KG1 (cell line): ENCODE results near the gene NPW.

Source experiments
- DNase-seq: peaks from one replicate; lab custom pipeline; 2025; lab: John Stamatoyannopoulos, UW

The NPW gene

DNA sequence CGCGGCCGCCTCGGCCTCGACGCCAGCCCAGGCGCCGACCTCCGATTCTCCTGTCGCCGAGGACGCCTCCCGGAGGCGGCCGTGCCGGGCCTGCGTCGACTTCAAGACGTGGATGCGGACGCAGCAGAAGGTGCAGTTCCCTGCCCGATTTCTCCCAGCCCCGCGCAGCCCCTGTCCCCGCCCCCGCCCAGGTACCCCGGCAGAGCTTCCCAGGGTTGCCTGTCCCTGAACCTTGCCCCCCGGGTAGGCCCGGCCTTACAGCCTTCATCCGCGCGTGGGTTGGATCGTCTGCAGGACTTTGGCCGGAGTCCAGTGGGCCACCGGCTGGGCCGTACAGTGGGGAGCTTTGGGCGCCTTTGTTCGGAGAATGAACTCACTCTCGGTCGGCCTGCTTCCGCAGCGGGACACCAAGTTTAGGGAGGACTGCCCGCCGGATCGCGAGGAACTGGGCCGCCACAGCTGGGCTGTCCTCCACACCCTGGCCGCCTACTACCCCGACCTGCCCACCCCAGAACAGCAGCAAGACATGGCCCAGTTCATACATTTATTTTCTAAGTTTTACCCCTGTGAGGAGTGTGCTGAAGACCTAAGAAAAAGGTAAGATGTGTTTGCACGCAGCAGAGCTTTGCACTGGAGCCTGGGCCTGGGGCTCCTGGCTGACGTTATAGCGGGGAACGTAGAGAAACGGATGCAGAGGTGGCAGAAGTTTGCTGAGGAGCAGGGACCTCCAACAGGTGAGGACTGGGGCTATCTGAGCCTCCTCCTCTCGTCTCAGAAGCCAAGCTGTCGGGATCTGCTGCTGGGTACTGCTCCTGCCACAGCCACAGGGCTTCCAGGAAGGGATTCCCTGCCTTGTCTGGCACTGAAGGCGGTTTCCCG, 35.0 kb upstream of the NPW start:
- no peak for DNase-seq

DNA sequence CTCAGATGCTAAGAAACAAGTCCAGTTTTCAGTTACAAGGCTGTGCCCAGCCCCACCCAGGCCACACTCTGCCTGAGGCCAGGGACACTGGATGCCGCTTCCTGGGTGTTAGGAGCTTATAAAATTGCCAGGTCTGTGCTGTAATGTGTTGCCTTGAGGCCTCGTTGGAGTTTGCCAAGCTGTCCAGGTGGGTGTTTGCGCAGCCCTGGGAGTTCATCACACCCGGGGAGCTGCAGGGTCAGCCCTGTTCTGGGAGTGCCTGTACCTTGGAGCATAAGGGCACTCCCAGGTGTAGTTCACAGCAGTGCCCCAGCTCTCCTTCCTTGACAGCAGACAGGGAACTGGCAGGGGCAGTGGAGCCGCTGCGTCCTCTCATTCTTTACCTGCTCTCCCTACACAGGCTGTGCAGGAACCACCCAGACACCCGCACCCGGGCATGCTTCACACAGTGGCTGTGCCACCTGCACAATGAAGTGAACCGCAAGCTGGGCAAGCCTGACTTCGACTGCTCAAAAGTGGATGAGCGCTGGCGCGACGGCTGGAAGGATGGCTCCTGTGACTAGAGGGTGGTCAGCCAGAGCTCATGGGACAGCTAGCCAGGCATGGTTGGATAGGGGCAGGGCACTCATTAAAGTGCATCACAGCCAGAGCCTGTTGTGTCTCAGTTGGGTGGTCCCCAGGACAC, 34.0 kb upstream of the NPW start:
- DNase-seq: no peak

DNA sequence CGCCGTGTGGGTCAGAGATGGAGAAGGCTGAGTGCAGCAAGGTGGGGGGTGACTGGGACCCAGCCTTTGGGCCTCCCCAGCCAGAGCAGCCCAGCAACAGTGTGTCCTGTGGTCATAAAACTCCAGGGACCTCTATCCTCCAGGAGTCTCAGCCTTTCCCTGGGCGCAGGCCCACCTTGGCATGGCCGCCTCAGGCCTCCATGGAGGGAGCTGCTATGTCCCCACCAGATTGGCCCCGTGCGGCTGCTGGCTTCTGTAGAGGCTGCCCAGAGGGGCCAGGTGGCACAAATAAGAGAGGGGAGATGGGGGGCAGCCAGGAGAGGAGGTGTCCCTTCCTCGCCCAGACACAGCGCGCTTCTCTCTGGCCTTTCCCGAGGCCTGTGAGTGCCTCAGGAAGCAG, 32.4 kb upstream of the NPW start:
- no peak for DNase-seq

DNA sequence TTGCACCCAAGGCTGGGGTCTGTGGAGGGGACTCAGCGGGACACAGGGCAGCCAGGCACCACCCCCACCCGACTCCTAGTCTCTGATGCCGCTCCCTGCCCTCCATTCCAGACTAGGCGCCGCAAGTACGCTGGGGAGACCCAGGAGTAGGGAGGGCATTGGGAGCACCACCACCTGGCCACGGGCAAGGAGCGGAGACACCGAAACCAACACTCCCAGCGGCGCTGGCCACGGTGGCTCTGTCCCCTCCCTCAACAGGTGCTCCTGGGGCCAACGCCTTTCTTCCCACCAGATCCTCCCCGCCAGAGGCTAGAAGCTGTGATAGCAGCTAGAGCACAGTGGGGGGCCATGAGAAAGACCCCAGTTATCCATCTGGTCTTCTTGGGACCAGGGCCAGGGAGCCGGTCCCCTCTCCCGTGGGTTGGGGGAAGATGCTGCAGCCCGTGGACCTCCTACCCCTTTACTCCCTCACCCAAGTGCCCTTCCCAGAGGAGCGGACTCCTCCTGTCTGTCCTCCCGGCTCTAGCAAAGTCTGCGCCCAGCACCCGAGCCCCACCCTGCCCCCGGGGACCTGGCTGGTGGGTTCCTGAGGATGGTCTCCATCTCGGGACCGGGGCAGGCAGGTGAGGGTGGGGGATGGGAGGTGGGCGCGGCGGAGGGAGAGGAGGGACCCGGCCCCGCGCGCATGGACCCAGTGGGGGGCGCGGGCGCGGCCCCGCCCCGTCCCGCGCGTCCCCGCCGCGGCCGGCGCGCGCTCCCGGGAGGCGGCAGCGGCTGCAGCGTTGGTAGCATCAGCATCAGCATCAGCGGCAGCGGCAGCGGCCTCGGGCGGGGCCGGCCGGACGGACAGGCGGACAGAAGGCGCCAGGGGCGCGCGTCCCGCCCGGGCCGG, 30.1 kb upstream of the NPW start, which contains the start of gene SYNGR3:
Gene SYNGR3 (plus strand): TSS at position 762 of the 892 bp plus-strand sequence. CDS start 133 bp downstream, outside the sequence.
- DNase-seq: no peak

DNA sequence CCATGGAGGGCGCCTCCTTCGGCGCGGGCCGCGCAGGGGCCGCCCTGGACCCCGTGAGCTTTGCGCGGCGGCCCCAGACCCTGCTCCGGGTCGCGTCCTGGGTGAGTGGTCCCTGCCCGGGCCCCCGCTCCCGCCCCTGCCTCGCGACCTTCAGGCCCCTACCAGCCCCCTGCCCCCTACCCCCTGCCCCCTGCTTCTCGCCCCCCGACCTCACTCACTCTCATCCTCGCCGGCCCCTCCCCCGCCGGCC, 29.6 kb upstream of the NPW start:
- DNase-seq: no peak

DNA sequence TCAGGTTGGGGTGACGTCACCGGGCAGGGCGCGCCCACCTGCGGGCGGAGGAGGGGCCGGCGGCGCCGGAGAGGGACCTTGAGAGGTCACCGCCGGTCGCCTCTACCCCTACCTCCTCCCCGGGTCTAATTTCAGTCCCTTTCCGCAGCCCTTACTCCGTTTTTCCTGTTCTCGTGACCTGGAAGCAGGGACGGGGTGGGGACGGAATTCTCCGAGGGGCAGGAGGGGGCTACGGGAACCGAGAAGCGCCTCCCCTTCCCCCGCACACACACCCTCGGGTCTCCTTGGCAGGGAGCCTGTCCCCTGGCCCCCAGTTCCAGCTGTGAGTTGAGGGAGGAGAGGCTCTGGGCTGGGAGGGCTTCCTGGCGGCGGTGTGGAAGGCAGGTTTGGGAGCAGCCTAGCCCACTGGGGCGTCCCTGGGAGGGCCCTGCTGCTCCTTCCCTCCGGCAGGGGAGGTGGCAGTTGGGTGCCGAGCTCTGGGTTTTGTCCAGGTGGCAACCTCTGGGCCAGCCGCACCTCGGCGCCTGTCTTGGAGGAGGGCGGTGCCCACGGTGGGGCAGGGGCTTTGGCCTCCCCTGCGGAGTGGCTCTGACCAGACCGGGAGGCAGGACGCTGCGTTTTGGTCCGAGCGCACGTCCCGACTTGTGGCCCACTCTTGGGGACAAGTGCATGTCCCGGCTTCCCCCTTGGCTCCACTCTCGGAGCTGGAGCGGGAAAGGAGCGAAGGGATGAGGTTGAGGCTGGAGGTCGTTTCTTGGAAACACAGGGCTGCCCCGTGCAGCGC, 29.0 kb upstream of the NPW start:
- no peak for DNase-seq

DNA sequence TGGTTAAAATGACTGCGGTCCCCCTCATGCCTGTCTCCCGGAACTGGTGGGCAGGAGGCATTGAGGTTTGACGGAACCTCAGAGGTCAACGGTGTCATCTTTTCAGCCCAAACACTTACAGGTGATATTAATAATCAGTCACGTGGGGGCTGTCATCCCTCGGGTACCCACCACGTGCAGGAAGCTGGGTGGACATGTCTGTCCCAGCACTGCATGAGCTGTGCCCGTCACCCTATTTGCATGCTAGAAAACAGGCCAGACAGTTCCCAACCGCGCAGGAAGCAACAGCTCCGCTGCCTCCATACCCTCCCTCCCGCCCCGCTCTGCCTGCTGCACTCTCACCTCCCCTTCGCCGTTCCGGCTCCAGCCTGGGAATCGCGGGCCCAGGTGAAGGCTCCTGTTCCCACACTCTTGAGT, 28.4 kb upstream of the NPW start:
- DNase-seq: no peak

DNA sequence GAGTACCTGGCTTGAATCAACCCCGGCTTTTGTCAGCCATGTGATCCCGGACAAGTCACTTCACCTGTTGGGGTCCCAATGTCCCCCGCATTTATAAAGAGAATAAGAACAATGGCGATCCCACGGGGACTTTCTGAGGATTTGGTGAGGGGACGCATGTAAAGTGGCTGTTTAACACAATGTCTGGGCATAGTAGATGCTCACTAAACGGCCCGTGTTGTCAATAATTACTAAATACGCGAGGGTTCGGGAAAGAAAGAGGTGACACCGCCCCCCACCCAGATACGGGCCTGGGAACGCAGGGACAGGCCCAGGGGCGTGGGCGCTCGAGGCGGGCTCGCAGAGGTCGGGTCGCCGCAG, 28.0 kb upstream of the NPW start:
- no peak for DNase-seq

DNA sequence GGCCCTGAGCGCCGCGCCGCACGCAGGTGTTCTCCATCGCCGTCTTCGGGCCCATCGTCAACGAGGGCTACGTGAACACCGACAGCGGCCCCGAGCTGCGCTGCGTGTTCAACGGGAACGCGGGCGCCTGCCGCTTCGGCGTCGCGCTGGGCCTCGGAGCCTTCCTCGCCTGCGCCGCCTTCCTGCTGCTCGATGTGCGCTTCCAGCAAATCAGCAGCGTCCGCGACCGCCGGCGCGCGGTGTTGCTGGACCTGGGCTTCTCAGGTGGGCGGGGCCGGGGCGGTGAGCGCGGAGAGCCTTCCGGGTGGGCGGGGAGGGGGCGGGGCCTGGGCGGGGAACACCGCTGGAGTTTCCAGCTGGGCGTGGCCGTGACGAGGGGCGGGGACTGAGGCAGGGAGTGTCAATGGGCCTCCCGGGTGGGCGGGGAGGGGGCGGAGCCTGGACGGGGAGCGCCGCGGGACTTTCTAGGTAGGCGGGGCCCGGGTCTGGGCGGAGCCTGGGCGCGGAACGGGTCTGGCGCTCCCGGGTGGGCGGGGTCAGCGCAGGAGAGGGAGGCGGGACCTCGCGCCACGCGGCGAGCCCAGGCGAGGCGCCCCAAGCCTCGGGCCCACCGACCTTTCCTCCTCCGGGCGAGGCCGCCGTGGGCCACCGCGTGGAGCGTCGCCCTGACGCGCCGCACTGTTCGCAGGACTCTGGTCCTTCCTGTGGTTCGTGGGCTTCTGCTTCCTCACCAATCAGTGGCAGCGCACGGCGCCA, 27.5 kb upstream of the NPW start:
- no peak for DNase-seq

DNA sequence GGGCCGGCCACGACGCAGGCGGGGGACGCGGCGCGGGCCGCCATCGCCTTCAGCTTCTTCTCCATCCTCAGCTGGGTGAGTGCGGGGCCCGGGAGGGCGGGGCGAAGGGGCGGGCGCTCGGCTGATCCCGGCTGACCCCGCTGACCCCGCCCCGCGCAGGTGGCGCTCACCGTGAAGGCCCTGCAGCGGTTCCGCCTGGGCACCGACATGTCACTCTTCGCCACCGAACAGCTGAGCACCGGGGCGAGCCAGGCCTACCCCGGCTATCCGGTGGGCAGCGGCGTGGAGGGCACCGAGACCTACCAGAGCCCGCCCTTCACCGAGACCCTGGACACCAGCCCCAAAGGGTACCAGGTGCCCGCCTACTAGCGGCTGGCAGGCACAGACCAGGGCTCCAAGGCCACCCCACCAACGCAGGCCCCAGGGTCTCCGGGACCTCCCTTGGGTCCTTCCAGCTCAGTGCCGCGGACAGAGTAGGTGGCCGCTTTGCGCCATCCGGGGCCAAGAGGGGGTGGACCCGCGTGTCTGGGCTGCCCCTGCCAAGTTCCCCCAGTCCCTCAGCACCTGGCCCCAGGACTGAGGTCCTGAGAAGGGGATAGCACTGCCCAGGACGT, 26.8 kb upstream of the NPW start:
- DNase-seq: no peak

DNA sequence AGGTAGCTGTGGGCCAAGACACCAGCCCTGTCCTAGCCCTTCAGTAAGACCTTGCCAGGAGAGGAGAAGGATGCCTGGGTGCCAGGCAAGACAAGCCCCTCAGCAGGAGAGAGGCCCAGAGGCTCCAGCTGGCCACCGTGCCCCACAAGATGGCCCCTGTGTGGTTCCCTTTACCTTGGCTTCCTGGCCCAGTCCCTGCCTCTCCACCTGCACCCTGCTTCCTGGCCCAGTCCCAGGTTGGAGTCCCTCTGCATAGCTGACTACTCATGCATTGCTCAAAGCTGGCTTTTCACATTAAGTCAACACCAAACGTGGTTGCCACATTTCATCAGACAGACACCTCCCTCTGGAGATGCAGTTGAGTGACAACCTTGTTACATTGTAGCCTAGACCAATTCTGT, 25.9 kb upstream of the NPW start:
- DNase-seq: no peak

DNA sequence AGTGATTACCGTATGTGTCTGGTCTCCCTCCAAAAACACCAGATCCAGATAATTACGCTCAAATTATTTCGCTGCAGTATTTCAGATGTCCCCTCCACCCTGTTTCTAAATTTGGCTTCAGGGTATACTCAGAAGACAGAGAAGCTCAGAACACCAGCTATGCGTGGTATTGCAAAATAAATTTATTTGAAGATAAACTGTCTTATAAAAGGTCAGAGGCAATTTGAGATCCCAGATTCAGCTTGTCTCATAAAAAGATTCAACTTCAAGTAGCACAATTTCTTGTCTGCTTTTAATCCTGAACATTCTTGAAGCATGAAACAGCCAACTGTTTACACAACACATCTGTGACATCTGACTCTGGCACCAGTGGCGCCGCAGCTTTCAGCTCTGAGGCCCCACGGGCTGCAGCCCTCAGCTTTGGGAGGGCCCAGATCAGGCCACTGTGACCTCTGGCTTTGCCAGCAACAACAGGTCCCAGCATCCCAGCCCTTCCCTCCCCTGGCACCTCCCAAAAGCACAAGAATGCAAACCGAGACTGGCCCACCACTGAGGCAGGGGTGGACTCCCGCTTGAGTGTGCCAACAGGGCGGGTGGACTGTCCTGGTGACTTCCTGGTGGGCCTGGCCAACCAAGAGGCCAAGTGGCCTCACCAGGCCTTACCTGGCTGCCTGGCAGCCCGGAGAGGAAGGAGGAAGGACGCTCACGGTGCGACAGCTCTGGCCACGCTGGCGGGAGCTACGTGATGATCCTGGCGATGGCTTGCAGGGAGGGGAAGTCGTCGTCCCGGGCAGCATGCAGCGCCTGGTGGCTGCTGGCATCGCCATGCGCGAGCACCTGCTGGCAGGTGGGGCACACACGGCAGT, 21.9 kb upstream of the NPW start:
- no peak for DNase-seq

DNA sequence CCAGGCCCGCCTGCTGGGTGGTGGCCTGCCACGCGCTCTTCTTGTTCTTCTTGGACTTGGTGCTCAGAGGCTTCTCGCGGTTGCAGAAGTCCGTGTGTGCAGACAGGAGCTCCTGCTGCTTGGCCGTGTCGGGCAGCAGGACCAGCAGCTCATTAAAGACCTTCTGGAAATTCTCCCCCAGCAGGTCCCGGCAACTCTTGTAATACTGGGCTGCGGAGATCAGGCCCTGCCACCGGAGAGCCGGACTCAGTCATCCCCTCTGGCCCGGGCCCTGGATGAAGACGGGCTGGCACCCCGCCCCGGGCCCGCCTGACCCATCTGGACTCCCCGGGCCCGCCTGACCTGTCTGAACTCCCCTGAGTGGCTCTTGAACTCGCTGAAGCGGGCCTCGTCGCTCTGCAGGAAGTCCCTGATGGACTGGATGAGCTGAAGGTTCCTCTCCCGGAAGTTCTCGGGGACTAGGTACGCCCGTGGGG, 21.2 kb upstream of the NPW start:
- no peak for DNase-seq

DNA sequence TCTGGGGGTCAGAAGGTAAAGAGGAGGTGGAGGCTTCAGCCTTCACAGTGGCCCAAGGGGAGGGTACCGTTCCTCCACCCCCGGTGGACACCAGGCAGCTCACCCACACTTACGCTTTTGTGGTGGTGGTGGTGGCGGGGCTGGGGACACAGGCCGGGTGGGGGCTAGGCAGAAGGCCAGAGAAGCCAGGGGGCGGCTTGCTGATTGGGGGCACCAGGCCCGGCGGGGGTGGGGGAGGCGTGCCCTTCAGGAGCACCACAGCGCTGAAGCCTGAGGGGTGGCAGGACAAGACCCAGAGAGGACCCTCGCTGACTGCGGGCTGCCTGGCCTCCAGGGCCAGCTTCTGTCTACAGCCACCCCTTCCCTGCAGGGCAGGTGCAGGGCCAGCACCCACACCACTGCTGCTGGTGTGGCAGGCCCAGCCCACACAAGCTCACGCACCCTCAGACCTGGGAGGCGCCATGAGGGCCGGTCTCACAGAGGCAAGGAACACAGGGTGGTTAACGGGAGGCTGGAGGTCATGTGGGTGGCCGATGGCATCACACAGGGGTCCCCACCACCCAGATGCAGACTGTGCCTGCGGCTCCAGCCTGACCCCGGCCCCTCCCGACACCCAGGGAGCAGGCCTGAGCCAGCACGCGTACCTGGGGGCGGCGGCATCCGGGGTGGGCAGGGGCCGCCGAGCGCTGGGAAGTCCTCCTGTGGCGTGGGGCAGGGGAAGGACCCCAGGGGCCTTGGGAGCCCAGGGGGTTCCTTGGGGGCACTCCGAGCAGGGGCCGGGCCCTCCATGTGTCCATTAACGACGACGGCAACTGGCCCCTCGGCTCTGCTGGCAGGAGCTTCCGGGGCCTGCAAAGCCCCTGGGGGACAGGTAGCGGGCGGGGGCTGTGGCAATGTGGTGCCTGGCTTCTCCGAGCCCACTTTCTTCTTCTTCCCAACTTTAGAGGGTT, 20.5 kb upstream of the NPW start:
- DNase-seq: no peak

DNA sequence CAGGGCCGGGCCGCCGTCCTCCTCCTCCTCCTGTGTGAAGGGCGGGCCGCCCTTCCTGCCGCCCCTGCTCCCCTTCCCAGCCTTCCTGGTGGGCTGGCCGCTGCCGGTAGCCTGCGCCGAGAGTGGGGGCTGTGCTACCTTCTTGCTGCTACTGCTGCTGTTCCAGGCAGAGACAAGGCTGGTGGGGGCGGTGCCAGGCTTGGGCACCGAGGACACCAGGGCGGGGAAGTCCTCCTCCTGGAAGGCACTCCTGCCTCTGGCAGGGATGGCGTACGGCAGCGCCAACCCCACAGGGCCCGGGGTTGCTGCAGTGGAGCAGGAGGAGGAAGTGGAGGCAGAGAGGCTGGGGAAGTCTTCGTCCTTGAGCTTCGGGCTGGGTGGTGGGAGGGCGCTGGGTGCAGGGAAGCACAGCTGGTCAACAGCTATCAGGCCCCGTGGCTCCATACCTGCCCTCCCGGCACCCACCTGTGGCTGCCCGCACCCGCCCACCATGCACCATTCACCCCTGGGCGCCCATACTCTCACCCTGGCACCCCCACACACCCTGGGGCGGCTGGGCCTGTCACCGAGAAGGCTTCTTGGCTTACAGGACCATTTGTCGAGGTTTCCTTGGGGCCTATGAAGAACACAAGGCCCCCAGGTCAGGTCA, 19.6 kb upstream of the NPW start:
- DNase-seq: no peak

DNA sequence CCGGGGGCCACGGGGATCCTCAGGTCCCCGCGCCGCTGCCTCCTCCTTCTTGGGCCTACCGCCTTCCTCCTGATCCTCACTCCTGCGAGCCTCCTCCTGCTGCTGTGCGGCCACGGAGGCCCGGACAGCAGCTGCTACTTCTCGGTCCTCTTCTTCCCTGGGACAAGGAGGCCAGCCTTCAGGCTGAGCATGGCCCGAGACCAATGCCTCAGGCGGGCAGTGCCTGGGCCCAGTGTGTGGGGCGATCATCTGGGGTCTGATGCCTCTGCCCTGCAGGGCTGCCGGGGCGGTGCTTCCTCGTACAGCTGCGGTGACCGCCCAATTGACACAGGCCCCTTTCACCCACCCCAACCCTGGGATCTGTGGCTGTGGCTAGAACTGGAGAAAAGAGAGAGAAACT, 18.6 kb upstream of the NPW start:
- DNase-seq: no peak

DNA sequence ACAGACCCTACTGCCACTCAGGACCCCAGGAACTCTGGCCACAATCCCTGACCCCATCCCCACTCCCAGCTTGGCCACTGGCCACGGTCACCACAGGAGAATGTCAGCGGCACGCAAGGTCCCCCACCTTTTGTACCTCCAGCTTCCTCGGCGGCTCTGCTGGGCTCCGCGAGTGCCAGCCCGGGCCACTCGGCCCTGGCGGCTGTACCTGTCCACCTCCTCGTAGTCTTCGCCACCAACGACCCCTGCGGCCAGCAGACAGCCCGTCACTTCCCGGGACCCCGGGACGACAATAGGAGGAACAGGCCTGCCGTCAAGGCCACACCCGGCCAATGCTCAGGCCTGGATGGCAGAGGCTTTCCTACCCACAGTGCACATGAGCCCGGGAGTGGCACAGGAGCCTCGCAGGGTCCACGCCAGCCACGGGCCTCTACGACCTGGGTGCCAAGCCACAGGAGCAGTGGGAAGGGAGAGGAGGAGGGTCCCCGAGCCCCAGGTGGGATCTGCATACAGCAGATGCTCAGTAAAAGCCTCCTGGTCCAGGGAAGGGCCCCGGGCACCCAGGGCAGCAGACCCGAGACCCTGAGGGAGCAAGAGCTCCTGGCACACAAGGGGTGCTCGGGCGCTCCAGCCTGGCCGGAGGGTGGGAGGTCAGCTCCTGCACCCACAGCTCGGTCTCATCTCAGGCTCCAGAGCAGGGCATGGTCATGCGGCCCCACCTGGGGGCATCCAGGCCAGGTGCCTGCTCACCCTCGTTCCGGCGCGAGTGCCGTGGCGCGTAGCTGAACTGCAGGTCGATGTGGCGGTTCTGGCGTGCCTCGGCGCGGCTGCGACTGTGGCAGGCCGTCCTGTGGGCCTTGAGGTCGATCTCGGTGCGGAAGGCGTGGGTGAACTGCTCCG, 17.9 kb upstream of the NPW start:
- DNase-seq: no peak
